Parathyroid adenoma (tissue), 2 donors: ENCODE data around the gene NUP153.

ENCODE experiments used
- H2AFZ ChIP-seq: fragments of 300-600 bp; sonication (generic); one replicate; pipeline ENCODE4 v1.7.0; 2017; ENCODE audit warnings: antibody characterized with exemption, mild to moderate bottlenecking
- H3K27ac ChIP-seq: fragments of 300-600 bp; sonication (generic); one replicate; pipeline ENCODE4 v1.7.0; 2017
- H3K27me3 ChIP-seq: fragments of 300-600 bp; sonication (generic); one replicate; pipeline ENCODE4 v1.7.0; 2017; ENCODE audit warnings: low read length; ENCODE audit not compliant: control insufficient read depth, insufficient read depth
- H3K36me3 ChIP-seq: fragments of 300-600 bp; sonication (generic); one replicate; pipeline ENCODE4 v1.7.0; 2017; ENCODE audit warnings: low read length; ENCODE audit not compliant: control insufficient read depth, insufficient read depth
- H3K4me1 ChIP-seq: fragments of 300-600 bp; sonication (generic); one replicate; pipeline ENCODE4 v1.7.0; 2017; ENCODE audit warnings: control low read depth
- H3K4me2 ChIP-seq: fragments of 300-600 bp; sonication (generic); one replicate; pipeline ENCODE4 v1.7.0; 2017; ENCODE audit warnings: low read length
- H3K4me3 ChIP-seq: fragments of 300-600 bp; sonication (generic); one replicate; pipeline ENCODE4 v1.7.0; 2017; ENCODE audit warnings: low read depth, low read length
- H3K79me2 ChIP-seq: fragments of 300-600 bp; sonication (generic); one replicate; pipeline ENCODE4 v1.7.0; 2017; ENCODE audit warnings: control low read depth
- H3K9ac ChIP-seq: fragments of 300-600 bp; sonication (generic); one replicate; pipeline ENCODE4 v1.7.0; 2017; ENCODE audit warnings: mild to moderate bottlenecking
- H3K9me3 ChIP-seq: fragments of 300-600 bp; sonication (generic); one replicate; pipeline ENCODE4 v1.7.0; 2017; ENCODE audit warnings: low read length; ENCODE audit not compliant: control insufficient read depth
- CTCF ChIP-seq: fragments of 300-600 bp; sonication (generic); IDR thresholded peaks from one replicate; pipeline ENCODE4 v1.7.0; 2017; ENCODE audit warnings: antibody characterized with exemption, mild to moderate bottlenecking
- donor health status: primary hyperparathyroidism.

Gene NUP153

GRCh38 chr6:17700421-17701416 lies 6.0 kb downstream of the NUP153 start:
- Histone ChIP-seq H2AFZ (no peak overlapping the region), H3K4me3 (no peak overlapping the region), H3K4me2 (no peak overlapping the region), H3K9ac (no peak overlapping the region), H3K36me3 (no peaks in the 10 kb centered on the region), H3K9me3 (no peaks in the 10 kb centered on the region), H3K27me3 (no peaks in the 10 kb centered on the region), H3K79me2 (peaks cover 55% of the 10 kb centered on the region), H3K4me1 (peaks cover 3% of the 10 kb centered on the region), H3K27ac (no peak overlapping the region)
- no peak for TF ChIP-seq CTCF

DNA sequence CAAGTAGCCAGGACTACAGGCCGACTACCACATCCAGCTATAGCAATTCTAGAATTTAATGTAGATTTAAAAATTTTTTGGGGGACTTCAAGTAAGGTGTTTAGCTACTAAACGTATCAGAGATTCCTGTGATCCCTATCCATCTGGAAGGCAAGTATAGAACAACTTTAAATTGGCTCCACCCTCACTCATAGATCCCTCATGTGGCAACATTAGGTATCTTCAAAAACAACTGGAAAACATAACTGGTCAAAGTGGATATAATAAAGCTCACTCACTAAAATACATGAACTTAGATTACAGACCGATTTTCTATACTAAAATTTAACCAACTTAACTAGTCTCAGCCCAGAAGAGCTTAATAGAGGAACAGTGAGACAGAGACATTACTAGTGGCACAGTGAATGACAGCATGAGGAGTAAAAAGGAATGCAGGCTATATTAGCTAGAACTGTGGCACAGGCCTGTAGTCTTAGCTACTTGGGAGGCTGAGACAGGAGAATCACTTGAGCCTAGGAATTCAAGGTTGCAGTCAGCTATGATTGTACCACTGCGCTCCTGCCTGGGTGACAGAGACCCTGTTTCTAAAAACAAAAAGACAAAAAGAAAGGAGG lies 14.7 kb downstream of the NUP153 start:
- Histone ChIP-seq H3K27me3 (no peaks in the 10 kb centered on the region), H3K79me2 (peaks cover 70% of the 10 kb centered on the region), H3K27ac (no peak overlapping the region), H3K36me3 (no peaks in the 10 kb centered on the region), H2AFZ (no peak overlapping the region), H3K4me2 (no peak overlapping the region), H3K4me1 (no peaks in the 10 kb centered on the region), H3K9me3 (no peaks in the 10 kb centered on the region), H3K9ac (no peak overlapping the region), H3K4me3 (no peak overlapping the region)
- no peak for TF ChIP-seq CTCF

DNA sequence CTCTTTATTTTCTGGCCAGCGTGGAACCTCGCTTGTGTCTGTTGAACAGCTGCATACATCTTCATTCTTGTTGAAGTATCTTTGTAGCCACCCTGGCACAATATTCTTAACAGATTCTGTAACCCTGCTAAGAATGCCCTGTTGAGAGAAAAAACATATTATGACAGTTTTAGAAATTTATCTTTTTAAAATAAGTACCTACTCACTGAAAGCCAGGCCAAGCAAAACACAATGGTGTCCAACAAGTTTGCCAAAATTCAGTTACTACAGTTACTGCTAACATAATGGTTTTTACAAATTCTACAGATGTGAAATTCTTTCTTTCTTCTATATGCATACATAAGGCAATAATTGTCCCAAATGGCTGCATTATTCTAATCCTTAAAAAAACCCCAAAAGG lies 18.2 kb downstream of the NUP153 start:
- Histone ChIP-seq H3K4me3 (no peak overlapping the region), H3K27ac (no peak overlapping the region)

DNA sequence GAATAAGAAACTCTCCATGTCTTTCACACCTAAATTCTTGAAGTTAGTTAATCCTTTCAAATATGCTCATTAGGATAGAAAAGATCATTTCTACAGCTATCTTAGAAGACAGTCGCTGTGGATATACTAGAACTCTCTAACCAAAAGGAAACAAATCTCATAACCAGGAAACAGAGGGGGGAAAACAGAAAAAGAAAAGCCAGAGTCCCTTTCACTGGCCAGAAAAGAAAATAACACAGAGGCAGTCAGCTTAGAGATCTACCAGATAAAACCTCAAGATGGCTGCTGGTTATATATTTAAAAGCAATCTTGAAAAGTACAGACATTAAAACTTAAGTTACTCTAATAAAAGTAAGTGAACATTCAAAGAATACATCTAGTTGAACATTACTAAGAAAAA lies 19.6 kb downstream of the NUP153 start:
- no peaks in the 10 kb centered on the region for H3K36me3 ChIP-seq
- H3K4me3 ChIP-seq, result no peak overlapping the region
- no peak overlapping the region for H3K27ac ChIP-seq
- no peaks in the 10 kb centered on the region for H3K9me3 ChIP-seq
- peaks cover 58% of the 10 kb centered on the region for H3K79me2 ChIP-seq
- no peak overlapping the region for H2AFZ ChIP-seq
- peaks cover 12% of the 10 kb centered on the region for H3K4me1 ChIP-seq
- no peak for TF ChIP-seq CTCF
- no peaks in the 10 kb centered on the region for H3K27me3 ChIP-seq
- H3K4me2 ChIP-seq, result no peak overlapping the region
- no peak overlapping the region for H3K9ac ChIP-seq

More for the DNA sequence above, 18.2 kb downstream of the NUP153 start:
- Histone ChIP-seq H3K9me3 (no peaks in the 10 kb centered on the region), H3K4me1 (peaks cover 8% of the 10 kb centered on the region), H3K36me3 (no peaks in the 10 kb centered on the region), H3K27me3 (no peaks in the 10 kb centered on the region), H3K79me2 (peaks cover 60% of the 10 kb centered on the region), H3K9ac (no peak overlapping the region), H2AFZ (no peak overlapping the region), H3K4me2 (no peak overlapping the region)
- TF ChIP-seq CTCF, result no peak
